ENCODE measurements around the gene BCKDHB.
"Not testable (repeated sequence)": the region's sequence is repeated elsewhere in the genome, so short reads cannot be mapped to it uniquely, and the experiment has no call there.

Gene BCKDHB

DNA sequence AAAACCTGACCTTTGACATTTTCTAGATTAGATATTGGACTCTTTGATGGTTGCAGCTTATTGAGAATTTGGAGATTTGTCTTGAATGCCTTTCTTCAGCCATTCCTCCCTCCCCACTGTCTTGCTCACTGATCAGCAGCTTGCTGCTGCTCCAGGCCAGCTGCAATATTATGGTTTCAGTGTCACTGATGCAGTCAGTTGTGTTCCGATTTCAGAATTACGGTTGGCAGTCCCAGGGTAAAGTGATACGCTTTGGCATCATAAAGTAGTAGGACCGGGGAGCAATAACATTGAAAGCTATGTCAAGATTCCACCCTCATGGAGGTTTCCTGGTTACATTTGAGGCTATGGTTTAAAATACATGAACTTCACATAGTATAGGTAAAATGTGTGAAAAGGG is 152.6 kb downstream of the BCKDHB start:
- DNase-seq (ENCODE audit: low read depth in 2 of 2), result no peak

DNA sequence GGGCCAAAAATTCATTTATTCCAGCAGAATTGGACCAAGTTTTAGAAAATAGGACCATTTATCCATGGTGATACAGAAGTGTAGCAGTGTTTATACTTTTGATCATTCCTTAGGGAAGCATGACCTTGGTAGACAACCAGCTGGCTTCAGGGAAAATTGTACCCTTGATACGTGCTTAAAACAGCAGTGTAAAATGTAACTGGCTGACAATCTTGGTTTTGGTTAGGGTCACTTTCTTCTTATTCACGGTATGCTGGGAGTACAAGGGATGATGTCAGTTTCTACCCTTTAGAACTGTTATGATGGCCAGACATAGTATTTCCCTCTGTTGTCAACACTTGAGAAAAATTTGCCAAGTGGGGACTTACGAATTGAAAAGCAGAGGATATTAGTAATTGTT is 157.1 kb downstream of the BCKDHB start:
- DNase-seq (ENCODE audit: low read depth in 2 of 2), result no peak

DNA sequence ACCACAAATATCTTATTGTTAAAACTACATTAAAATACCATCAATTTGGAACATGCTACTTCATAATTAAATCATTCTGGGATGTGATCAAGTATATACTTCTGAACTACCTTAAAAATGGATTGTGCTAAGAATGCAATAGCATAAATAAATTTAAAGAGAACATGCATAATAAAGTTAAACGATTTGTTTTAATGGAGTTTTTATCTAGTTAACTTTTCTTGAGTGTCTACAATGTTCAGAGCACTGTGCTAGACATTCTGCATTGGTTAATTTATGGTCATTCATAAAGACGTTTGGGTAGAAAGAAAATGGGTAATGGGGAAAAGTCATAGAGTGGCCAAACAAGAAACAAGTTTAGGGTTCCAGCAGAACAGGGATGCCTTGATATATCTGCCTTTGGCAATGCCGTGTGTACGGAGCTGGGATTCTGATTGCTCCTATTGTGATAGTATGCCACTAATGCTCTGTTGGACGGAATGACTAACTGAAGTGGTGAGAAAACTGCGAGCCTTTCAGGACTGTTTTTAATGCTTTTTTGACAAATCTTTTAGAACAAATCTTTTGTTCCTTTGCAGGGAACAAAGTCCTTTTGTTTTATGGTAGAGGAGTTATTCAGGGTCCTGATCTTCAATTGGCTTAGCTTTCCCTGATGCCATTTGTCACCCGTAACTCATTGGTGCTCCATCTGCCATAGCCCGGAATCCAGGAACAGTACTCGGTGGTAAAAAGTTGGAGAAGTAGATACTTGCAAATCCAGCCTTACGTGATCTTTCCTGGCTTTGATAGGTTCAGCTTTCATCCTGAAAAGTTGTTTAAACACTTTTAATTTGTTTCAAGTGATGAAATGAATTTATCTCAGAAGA is 162.6 kb downstream of the BCKDHB start:
- DNase-seq (ENCODE audit: low read depth in 2 of 2), result no peak

DNA sequence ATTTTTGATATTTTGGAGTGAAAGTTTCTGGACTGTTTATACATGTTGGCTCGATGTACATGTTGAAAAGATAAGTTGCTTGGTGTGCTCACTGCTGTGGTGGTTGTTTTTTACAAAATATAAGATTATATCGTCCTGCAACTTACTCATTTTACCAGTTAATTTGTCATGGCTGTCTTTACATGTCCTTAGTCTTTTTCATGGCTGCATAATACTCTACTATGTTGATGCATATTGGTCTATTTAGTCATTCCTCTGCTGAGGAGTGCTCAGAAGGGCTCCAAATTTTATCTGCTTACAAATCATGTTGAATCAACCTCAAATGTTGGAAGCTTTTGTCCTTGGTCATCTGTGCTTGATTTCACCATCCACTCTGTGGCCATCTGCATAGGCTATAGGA is 164.6 kb downstream of the BCKDHB start:
- no peak for DNase-seq (ENCODE audit: low read depth in 2 of 2)

DNA sequence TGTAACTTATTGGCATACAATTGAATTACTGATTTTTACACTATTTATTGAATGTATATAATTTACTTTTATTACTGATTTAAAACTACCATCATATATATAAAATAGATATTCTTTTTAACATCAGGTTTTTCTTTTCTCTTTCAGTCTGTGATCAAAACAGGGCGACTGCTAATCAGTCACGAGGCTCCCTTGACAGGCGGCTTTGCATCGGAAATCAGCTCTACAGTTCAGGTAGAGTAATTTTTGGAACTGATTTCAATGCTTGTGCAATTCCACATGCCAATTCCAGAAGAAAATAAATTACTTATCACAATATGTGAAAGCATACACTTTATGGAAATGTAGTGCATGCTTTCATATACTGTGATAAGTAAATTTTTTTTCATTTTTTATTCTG is 166.5 kb downstream of the BCKDHB start:
- no peak for DNase-seq (ENCODE audit: low read depth in 2 of 2)

DNA sequence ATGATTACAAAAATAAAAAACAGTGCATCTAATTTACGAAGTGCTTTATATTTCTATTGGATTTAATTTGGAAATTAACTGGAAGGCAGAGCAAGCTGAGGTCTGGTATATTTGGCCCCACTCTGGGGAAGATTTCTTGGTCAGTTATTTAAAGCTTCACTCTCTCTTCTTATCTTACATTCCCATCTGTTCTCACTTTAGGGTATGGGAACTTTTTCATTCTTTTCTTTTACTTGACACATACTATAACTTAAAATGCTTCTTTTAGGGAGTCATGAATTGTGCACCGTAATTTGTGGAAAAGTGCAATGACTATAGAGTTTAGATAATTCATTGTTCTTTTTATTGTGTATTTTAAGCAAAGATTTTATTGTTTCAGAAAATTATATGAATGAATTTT is 170.4 kb downstream of the BCKDHB start:
- DNase-seq (ENCODE audit: low read depth in 2 of 2), result no peak

DNA sequence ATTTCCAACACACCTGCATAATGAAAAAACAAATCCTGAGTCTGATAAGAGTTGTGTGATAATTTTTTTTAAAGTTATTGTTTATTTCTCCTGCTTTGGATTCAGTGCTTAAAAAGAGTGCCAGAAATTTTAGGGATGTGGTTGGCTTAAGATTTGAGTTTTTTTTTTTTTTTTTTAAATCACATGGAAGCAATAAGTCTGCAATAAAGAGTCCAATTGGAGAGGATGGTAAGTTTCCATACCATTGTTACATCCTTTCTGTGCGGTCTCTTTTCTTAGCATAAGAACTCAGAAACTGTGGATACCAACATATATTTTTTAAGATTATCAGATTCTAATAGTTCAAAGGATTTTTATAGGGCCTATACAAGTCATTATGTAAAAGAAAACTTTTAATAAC is 171.0 kb downstream of the BCKDHB start:
- no peak for DNase-seq (ENCODE audit: low read depth in 2 of 2)

GRCh38 chr6:80280262-80281010 is 174.0 kb downstream of the BCKDHB start:
- no peak for DNase-seq (ENCODE audit: low read depth in 2 of 2)

- DNase-seq (ENCODE audit: low read depth in 2 of 2), result no peak
These were observed 176.6 kb downstream of the BCKDHB start for GRCh38 chr6:80282913-80283554.

DNA sequence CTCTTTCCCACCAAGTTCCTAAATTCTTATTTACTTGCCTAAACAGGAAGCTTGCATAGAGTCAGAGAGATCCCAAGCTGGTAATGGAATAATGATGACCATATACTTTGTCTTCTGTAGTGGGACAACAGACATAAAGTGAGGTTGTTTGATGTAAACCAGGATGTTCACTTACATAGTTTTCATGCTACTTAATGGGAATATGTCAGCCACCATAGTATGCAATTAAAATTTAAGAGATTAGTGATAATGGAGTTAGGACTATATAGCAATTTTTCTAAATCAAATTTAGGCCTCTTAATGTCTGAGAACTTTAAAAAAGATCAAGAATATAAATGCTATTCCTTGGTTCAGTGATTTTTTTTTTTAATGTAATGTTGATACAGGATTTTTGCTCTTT is 180.6 kb downstream of the BCKDHB start:
- no peak for DNase-seq (ENCODE audit: low read depth in 2 of 2)

- no peak for DNase-seq (ENCODE audit: low read depth in 2 of 2)
These were observed 181.1 kb downstream of the BCKDHB start for GRCh38 chr6:80287607-80288006.

GRCh38 chr6:80289727-80290126 is 183.3 kb downstream of the BCKDHB start:
- DNase-seq (ENCODE audit: low read depth in 2 of 2), result no peak

- DNase-seq (ENCODE audit: low read depth in 2 of 2), result not testable (repeated sequence)
These were observed 188.1 kb downstream of the BCKDHB start for GRCh38 chr6:80294531-80294930.

DNA sequence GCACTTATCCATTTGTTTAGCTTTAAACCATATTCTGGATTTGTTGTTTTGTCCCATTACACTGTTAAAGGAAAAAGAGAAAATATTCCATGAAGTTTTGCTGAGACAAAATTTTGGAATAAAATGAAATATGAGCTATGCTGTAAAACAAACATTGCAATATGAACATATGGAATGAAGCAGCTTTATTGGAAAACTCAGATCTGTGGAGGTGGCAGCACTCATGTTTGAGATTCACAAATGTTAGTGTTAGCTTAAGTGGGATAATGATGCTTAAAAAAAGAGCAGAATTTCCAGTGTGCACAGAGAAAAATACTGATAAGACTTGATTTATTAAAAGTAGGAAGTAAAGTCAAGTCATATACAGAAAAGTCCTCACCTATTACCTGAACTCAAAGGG is 196.2 kb downstream of the BCKDHB start:
- no peak for DNase-seq (ENCODE audit: low read depth in 2 of 2)

DNA sequence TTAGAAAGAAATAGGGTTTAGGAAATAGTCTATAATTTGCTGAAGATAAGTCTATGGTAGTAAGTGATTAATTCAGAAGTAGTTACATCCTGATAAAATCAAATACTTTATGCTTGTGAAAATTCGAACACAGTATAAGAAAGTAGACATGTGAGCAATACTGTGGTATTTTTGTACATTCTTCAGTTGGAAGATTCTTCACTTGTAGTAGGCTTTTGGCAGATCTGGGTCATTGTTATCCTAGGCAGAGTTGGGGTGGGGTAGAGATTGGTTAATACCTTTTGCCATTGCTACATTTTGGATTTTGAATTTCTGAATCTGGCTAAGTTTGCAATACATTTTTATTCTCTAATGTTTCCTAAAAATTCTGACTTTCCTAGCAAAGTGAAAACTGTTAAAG is 197.5 kb downstream of the BCKDHB start:
- no peak for DNase-seq (ENCODE audit: low read depth in 2 of 2)

DNA sequence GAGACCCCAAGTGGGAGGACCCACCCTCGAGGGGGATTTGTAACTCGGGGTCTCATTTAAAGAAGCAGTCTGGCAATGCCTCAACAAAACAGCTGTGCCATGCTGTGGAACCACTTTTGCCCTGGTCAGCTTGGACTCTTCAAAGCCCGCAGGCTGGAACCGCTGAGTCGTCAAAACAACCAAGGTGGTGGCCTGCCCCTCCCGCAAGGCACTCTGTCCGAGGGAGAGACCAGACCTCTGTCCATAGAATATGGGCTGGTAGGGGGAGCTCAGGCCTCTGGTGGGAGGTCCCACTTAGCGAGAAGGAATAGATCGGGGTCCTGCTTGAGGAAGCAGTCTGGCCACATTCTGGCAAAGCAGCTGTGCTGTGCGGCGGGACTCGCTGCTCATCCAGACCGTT is 208.1 kb downstream of the BCKDHB start:
- no peak for DNase-seq (ENCODE audit: low read depth in 2 of 2)

- DNase-seq (ENCODE audit: low read depth in 2 of 2), result no peak
These were observed 210.3 kb downstream of the BCKDHB start for GRCh38 chr6:80316686-80317231.

- DNase-seq (ENCODE audit: low read depth in 2 of 2), result no peak
These were observed 212.7 kb downstream of the BCKDHB start for GRCh38 chr6:80319196-80319595.

DNA sequence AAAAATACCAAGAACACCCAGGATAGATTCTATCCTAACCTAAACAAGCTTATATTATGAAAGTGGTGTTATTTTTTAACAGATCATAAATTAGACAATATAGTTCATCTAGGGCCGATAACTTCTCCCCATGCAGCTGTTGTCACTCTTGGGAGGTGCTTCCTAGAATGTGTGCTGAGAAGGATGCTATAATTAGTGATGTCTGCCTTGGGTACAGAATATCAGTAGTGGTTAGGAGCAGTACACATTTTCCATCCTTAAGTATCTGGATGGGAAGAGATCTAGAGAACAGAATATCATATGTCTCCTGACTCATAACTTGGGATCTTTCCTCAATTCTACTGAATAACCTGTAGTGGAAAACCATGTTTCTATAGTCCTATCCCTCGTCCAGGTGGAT is 214.5 kb downstream of the BCKDHB start:
- DNase-seq (ENCODE audit: low read depth in 2 of 2), result no peak

- no peak for DNase-seq (ENCODE audit: low read depth in 2 of 2)
These were observed 219.3 kb downstream of the BCKDHB start for GRCh38 chr6:80325742-80326141.

- DNase-seq (ENCODE audit: low read depth in 2 of 2), result no peak
These were observed 222.2 kb downstream of the BCKDHB start for GRCh38 chr6:80328652-80329051.

GRCh38 chr6:80329496-80329895 is 223.0 kb downstream of the BCKDHB start:
- no peak for DNase-seq (ENCODE audit: low read depth in 2 of 2)

Measured in stimulated activated CD4-positive, alpha-beta T cell treated with anti-CD3 and anti-CD28 coated beads, Interleukin-1b, Interleukin-23, amount 100 ng/mL, for 4 hours (primary cell).